Activated CD4-positive, CD25-positive, alpha-beta regulatory T cell (primary cell): Measurements from ENCODE around the gene C1RL.
"Not testable (repeated sequence)": the region's sequence is repeated elsewhere in the genome, so short reads cannot be mapped to it uniquely, and the experiment has no call there.

ENCODE experiments used
- DNase-seq, 4 experiments: peaks; one replicate each; lab custom pipeline; 2025; lab: John Stamatoyannopoulos, UW

The C1RL gene

DNA sequence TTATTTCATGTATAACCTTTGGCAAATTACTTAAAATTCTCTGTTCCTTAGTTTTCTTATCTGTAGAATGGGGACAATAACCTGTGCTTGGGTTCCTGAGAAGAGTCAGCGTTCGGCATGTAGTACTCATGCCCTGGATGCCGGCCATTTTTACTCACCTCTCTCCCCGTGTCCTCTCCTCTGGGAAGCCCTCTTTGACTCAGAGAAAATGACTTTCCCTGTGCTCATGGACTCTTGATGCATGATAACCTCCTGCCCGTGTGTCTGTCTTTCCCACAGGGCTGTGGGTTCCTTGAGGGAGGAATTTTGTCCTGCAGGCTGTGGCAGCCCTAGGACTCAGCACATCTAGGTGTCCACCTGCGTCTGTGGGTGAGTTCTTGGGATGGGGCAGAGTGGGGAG, 5.8 kb upstream of the C1RL start:
- no peak for DNase-seq

DNA sequence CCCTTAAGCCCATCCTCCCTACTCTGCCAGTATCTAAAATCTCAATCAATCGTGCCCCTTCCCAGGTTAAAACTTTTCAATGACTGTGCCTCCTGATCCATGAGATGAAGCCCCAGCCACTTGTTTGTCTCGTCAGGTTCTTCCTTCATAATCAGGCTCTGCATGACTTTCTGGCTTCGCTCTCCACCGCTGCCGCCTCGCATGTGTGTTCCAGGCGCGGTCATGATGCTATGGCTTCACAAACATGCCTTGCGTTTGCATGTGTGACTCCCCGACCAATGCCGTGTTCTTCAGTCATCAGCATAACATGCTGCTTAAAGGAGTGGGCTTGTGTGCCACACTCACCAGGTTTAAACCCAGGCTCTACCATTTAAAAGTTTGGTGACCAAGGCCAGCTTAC, 5.0 kb upstream of the C1RL start:
- DNase-seq, result no peak

DNA sequence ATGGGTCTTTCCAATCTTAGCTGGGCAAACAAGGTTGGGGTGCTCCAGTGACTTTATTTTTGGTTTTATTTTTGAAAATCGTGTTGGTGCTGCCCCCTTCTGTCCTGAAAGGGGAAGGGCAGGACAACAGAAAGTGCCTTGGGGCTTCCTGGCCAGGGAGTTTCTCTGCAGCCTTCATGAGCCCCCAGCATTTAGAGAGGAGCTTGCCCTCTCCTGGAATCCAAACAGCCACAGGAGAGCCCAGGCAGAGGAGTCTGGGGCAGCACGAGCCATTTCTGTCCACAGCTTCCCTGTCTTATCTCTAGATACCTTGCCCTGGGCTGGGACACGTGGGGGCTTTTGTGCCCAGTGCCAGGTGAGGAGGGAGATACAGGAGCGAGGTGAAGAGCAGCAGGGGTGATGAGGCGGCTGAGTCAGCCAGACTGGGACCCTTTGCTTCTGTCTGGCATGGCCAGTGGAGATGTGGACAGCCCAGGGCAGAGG, 4.4 kb upstream of the C1RL start:
- peak in 1 of 4 experiments; percentile 6 for DNase-seq

DNA sequence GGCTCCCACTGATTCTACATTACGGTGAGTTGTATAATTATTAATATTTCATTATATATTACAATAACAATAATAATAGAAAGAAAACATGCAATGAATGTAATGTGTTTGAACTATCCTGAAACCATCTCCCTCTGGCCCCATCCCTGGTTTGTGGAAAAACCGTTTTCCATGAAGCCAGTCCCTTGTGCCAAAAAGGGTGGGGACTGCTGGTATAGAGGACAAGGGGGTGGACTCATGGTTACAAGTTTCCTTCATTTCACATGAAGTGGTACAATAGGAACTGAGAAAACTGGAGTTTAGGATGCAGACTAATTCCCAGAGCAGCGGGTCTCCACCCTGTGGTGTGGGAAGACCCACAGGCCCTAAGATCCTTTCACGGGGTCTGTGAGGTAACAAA, 3.0 kb upstream of the C1RL start:
- DNase-seq, result no peak

DNA sequence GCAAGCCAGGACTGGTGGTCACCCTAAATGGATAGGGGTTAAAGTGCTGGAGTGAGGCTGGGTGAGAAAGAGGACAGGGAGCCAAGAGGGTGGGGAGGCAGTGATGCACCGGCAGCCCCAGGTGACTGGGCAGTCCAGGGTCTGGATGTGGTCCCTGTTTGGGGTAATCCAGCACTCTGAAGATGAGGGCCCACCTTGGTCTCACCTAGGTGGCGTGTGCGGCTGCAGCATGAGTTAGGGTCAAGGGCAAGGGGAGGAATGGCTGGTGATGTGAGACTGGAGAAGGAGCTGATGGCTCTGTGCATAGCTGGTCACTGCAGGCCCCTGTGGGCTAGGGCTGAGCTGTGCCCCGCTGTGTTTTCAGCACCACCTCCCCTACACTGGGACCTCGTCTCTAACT, 1.6 kb upstream of the C1RL start:
- no peak for DNase-seq

DNA sequence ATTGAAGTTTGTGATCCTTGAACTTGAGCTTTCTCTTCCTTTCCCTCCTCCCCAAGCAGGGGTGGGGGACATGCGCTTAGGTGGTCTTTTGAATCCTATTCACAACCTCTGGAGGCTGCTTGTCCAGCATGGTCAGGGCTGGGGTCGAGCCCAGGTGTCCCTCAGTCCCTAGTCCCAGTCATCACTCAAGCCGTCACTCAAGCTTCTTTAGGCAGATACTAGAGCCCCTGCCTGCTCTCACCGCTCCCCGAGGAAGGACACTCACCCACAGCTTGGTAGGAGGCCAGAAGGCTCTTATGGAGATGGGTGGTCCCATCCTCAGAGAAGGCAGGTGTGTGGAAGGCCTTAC, 532 bp upstream of the C1RL start:
- no peak for DNase-seq

DNA sequence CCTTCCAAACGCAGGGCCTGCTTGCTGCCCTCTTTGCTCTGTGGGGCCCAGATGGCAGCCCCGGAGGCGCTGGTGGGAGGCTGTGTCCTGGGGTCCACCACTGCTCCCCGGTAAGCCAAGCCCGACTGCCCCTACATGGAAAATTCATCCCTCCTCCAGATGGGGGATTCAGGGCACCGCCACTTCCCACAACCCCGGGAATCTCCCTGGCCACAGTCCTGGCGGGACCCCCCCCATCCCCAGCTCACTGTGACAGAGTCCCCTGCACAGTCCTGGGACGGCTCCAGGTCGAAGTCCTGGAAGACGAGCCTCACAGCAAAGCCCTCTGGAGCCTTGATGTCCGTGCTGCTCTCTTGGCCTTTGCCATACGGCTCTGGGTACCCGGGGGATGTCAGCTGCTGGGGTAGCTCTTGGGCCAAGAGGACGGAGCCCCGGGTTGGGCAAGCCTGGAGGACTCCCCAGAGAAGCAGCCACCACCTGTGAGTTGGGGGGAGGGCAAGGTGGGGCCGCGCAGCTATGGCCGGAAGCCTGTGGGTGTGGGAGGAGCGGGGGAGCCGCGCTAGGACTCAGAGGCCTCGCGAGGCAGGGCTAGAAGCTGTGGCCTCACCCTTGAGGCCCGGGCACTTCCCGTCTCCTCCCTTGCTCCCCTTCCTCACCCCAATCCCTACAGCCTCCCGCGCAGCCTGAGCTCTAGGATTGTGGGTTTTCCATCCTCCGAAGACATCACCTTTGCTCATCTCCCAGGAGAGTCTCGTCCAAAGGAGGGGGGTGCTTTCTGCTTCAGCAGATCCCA, 815 bp downstream of the C1RL start:
- DNase-seq, result peak; percentile 43 to 63 (median 44)

DNA sequence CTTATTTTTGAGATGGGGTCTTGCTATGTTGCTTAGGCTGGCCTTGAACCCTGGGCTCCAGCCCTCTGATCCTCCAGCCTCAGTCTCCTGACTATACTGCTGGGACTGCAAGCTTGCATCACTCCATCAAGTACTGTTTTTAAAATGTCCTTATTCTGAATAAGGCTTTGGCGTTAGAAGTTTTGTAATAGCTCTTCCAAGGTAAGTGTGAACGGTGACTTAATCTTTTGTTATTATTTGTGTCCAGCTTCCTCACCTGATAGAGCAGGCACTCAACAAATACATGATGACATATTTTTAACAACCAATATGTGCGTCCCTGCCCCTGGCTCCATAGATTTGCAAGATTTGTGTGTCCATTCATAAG, 1.4 kb downstream of the C1RL start:
- no peak for DNase-seq

DNA sequence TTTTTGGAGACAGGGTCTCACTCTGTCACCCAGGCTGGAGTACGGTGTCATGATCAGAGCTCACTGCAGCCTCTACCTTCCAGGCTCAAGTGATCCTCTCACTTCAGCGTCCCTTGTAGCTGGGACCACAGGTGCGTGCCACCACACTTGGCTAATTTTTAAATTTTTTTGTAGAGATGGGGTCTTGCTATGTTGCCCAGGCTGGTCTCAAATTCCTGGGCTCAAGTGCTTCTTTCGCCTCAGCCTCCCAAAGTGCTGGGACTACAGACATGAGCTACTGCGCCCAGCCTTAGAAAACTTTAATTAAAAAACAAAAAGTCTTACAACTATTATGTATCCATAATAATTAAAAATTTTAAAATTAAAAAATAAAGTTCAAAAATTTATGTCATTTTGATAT, 1.8 kb downstream of the C1RL start:
- not testable (repeated sequence) for DNase-seq

DNA sequence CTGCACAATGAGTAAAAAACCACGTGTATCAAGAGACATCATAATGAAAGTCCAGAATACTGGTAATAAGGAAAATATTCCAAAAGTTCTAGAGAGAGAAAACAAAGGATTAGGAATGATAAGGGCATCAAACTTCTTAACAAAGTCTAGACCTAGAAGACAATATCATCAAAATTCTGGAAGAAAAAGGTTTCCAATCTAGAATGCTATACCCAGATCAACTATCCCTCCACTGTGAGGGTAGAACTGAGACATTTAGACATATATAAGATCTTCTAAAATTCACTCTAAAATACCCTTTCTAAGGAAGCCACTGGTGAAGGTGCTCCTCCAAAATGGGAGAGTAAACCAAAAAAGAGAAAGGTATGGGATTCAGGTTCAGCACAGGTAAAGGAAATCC, 2.9 kb downstream of the C1RL start:
- no peak for DNase-seq

DNA sequence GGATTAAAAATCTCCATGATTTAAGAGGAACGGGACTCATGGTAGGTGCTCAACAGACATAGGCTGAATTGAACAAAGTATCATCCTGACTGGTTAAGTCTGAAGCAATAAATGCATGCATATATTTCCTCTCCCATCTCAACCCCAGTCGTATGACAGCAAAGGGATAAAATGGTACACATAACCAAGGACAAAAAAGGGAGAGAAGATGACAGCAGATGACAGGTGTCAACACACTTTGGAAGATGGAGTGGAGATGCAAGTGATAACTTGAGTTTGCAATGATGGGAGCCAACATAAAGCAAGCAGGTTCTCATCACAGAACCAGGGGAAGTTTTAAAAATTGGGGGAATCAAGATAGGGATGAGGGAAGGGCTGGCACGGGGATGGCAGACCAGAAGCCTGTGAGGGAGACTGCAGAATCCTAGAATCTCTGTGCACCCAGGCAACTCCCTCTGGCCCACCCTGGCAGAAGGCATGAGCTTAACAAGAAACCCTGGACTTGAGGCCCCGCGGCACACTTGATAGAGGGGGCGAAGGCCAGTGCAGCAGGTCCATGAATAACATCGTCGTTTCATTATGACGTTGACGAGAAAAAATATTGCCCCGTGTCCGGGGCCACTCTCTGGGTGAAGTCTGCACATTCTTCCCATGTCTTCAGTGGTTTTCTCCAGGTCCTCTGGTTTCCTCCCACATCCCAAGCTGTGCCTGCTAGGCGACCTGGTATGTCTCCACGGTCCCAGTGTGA, 5.0 kb downstream of the C1RL start:
- no peak for DNase-seq

DNA sequence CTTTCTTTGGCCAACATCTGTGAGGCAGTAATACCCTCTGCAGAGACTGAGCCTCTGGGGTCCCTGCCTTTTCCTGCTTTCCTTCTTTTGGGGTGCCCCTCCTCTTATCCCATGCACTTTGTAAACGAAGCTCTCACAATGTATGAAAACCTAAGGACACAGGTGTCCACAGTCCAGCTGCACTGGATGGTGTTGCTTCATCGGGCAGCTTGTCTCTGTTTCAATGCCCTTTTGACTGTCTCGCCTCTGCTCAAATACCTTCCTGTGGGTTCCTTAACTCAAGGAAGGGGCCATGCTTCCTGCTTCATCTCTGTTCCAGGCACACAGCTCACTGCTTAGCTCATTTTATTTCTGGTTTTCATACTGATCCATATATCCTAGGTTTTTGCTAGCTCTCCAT, 6.4 kb downstream of the C1RL start:
- no peak for DNase-seq

DNA sequence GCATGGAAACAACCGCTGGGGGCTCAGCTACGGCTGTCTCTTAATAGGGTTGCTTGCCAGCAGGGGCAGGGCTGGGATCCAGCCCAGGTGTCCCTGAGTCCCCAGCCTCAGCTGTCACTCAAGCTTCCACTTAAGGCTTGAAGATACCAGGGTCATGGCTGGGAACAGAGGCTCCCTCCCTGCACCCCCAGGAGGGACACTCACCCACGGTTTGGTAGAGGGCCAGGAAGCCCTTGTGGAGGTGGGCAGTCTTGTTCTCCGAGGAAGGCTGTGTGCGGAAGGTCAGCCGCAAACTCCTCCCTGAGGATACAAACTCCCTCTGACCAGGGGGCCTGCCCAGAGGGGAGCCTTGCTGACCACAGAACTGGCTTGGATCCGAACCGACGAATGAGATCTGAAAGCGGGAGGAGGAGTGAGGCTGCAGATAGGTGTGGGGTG, 7.3 kb downstream of the C1RL start:
- no peak for DNase-seq

DNA sequence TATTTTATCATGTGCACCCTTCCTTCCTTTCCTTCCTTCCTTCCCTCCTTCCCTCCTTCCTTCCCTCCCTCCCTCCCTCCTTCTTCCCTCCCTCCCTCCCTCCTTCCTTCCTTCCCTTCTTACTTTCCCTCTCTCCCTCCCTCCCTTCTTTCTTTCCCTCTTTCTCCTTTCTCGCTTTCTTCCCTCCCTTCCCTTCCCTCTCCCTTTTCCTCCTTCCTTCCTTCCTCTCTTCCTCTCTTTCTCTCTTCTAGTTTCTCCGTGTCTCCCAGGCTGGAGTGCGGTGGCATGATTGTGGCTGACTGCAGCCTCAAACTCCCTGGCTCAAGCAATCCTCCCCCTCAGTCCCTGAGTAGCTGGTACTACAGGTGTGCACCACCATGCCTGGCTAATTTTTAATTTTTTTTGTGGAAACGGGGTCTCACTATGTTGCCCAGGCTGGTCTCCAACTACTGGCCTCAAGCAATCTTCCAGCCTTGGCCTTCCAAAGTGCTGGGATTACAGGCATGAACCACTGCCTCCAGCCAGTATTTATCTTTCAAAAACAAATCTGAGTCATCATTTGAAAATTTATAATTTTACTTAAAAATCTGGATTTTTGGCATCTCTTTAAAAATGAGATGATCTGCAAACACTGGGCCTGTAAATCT, 7.8 kb downstream of the C1RL start:
- no peak for DNase-seq

DNA sequence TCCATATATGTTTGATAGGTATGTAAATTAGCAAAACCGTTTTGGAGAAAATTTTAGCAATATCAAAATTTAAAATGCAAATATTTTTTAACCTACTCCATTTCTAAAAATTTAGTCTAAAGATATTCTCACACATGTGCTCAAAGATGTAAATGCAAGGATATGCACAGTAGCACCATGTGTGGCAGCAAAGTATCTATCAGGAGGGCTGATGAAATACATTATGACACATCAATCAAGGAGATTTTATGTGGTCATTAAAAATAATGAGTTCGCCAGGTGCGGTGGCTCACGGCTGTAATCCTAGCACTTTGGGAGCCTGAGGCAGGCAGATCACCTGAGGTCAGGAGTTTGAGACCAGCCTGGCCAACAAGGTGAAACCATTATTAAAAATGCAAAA, 8.8 kb downstream of the C1RL start:
- no peak for DNase-seq

DNA sequence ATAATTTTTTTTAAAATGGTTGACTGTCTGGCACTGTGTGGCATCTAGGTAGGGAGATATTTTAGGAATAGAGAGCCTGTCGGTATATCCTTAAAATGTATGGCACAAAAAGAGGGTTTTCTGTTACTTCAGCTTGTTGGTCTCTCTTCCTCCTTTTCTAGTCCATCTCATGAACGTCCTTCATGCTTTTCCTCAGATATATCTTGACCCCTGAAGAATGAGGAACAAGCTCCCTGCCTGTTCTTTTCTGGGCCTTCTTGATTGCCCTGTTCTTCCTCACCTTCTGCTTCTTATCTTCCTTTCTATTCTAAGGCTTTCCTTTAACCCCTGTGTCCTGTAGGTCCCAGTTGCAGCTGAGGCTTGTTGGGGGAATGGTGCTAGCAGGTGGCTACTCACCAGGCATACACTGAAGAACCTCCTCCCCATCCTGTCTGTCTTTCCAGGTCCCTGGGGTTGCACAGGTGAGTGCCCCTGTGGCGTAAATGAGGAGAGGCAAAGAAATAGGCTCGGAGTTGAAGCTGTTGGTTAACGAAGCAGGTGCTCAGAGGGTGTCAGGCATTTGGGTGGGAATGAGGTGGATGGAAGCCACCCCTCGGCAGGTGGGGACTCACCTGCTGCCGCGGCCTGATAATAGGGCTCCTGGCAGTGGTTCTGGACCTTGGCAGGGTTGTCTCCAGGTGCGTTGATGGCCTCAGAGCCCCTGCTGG, 9.6 kb downstream of the C1RL start:
- no peak for DNase-seq

DNA sequence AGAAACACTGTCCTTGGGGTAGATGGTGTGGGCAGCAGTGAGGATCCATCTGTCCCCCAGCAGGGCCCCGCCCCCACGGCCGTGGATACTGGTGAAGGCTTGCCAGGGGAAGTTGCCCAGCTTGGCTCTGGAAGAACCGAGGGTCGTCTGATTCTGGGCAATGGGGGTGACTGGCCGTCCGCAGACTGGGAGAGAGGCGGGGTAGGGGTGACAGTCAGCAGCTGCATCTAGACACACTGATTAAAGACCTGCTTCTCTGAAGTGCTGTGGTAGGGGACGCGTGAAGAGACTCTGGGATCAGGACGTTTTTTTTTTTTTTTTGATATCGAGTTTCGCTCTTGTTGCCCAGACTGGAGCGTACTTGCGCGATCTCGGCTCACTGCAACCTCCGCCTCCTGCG, 12.0 kb downstream of the C1RL start:
- DNase-seq, result no peak

DNA sequence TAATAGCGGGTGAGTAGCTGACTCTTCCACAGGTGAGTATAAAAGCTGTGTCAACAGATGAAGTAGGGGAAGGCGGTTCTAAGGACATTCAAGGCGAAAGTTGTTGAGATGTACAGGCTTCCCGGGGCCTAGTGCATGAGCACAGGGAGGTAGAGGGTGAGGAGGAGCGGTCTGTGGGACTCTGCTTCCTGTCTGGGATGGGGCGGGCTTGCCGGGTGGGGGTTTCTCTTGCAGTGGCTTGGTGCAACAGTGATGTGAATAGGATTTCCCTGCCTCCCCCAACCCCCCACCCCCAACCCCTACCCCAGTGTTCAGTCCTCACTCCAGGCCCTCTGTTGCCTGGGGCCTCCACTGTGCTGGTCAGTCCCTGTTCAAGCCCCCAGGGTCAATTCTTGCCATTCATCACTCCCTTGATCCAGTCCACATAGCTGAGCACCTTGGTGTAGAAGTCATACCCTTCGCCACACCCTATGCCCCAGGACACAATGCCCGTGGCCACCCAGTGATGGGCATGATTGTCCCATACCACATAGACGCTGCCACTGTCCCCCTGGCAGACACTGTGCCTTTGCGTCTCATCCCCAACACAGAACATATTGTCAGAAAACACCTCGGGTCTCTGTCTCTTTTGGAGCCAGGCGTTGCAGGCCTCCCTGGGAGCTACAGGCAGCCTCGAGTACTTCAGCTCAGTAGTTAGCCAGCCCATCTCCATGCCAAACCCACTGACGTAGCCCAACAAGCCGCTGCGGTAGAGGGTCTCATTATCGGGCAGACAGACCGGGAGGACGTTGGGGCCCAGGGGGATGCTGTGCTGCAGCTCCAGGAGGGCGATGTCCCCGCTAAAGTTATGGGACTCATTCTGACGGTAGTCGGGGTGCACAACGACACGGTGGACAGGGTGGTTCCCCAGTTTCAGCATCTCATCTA, 12.7 kb downstream of the C1RL start:
- DNase-seq, result no peak

DNA sequence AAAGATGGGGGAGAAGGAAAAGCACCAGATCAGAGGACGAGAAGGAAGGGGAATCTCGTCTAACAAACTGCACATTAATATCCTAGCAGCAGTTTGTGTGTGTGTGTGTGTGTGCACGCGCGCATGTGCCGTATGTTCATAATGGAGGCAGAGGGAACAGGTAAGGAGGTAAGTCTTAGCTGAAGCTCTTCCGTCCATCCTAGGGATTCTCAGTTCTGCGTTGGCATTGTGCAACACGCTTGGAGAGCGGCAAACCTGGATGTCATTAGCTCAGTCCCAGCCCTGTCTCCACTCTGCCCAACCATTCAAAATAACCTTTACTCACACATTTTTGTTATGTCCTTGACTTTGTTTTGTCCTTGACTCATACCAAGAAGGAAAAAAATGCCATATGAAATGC, 15.1 kb downstream of the C1RL start:
- no peak for DNase-seq

DNA sequence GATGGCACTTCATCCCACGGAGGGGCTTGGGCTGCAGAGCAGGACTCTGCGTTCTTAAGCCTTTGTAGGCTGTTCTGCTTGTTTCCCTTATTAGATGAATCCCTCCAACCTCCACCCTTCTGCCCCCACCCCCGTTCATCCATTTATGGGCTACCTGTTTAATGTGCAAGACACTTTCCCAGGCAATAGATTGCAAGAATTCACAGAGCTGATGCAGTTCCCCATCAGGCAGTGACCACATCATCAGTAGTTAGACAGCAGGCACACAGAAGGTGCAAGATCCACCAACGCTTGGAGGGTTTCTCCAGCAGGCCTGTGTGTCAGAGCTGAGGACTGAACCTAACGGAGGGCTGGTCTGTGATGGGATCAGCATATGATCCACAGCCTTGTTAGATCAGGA, 15.5 kb downstream of the C1RL start:
- no peak for DNase-seq

DNA sequence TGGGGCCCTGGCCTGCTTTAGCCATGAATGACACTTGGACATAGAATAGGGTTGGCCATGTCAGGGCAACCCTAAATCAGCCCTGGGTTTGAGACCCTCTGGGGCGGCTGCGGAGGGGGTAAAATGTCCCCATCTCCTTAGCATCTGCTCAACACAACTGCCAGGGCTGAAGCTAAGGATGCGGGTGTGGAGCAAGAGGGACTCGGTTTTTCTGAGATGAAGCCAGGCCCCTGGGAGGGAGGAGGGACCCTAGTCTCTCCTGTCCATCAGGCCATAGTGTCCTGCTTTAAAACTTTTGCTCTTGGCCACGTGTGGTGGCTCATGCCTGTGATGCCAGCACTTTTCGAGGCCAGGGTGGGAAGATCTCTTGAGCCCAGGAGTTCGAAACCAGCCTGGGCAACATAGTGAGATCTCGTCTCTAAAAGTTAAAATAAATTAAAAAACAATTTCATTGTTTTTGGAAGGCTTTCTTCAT, 16.0 kb downstream of the C1RL start:
- no peak for DNase-seq
